IPS-18a (cell line): ENCODE data around the gene SPDYE4.

Experiments
- H3K27ac ChIP-seq: one replicate; pipeline ENCODE4 v1.5.1; 2013; ENCODE audit warnings: low read length
- H3K27me3 ChIP-seq: one replicate; pipeline ENCODE4 v1.6.1; 2013; ENCODE audit warnings: mild to moderate bottlenecking, low read length; ENCODE audit not compliant: control insufficient read depth, insufficient read depth
- H3K36me3 ChIP-seq: one replicate; pipeline ENCODE4 v1.6.1; 2013; ENCODE audit warnings: low read depth, low read length; ENCODE audit not compliant: control insufficient read depth
- H3K4me1 ChIP-seq: one replicate; pipeline ENCODE4 v1.6.1; 2013; ENCODE audit warnings: low read depth, low read length; ENCODE audit not compliant: control insufficient read depth
- H3K4me3 ChIP-seq: one replicate; pipeline ENCODE4 v1.5.1; 2013; ENCODE audit warnings: low read length
- H3K9ac ChIP-seq: one replicate; pipeline ENCODE4 v1.6.1; 2013; ENCODE audit warnings: mild to moderate bottlenecking, low read length, moderate library complexity
- H3K9me3 ChIP-seq: one replicate; pipeline ENCODE4 v1.6.1; 2013; ENCODE audit warnings: low read depth, low read length; ENCODE audit not compliant: control insufficient read depth

The SPDYE4 gene

GRCh38 chr17:8735336-8735939 is 22.9 kb downstream of the SPDYE4 start:
- Histone ChIP-seq H3K27ac (no peak overlapping the region), H3K9me3 (no peaks in the 10 kb centered on the region), H3K27me3 (no peaks in the 10 kb centered on the region), H3K4me3 (no peak overlapping the region), H3K9ac (no peak overlapping the region), H3K36me3 (no peaks in the 10 kb centered on the region), H3K4me1 (peaks cover 3% of the 10 kb centered on the region)

- H3K27me3 ChIP-seq: no peaks in the 10 kb centered on the region
- H3K27ac ChIP-seq: no peak overlapping the region
- no peaks in the 10 kb centered on the region for H3K36me3 ChIP-seq
- H3K9ac ChIP-seq: no peak overlapping the region
- H3K4me3 ChIP-seq: no peak overlapping the region
- peaks cover 3% of the 10 kb centered on the region for H3K4me1 ChIP-seq
- no peaks in the 10 kb centered on the region for H3K9me3 ChIP-seq
Observed at GRCh38 chr17:8734876-8735275, 23.5 kb downstream of the SPDYE4 start.

- Histone ChIP-seq H3K9ac (no peak overlapping the region), H3K4me1 (no peaks in the 10 kb centered on the region), H3K27me3 (no peaks in the 10 kb centered on the region), H3K36me3 (no peaks in the 10 kb centered on the region), H3K9me3 (no peaks in the 10 kb centered on the region), H3K4me3 (no peak overlapping the region), H3K27ac (no peak overlapping the region)
Observed at GRCh38 chr17:8732406-8733085, 25.8 kb downstream of the SPDYE4 start.

GRCh38 chr17:8729860-8730259 is 28.5 kb downstream of the SPDYE4 start:
- no peaks in the 10 kb centered on the region for H3K9me3 ChIP-seq
- H3K27ac ChIP-seq: no peak overlapping the region
- no peak overlapping the region for H3K4me3 ChIP-seq
- H3K4me1 ChIP-seq: no peaks in the 10 kb centered on the region
- H3K9ac ChIP-seq: no peak overlapping the region
- H3K27me3 ChIP-seq: no peaks in the 10 kb centered on the region
- H3K36me3 ChIP-seq: no peaks in the 10 kb centered on the region

DNA sequence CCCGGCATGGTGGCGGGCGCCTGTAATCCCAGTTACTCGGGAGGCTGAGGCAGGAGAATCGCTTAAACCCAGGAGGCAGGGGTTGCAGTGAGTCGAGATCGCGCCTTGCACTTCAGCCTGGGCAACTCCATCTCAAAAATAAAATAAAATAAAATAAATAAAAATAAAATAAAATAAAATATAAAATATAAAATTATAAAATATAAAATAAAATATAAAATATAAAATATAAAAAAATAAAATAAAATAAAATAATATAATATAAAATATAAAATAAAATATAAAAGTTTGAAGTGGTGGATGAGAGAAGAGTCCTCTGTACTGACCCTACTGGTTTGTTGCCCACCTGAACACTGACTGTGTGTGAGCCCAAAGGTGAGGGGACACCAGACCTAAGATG is 28.9 kb downstream of the SPDYE4 start:
- H3K9ac ChIP-seq: no peak overlapping the region
- H3K4me1 ChIP-seq: no peaks in the 10 kb centered on the region
- no peaks in the 10 kb centered on the region for H3K9me3 ChIP-seq
- H3K27ac ChIP-seq: no peak overlapping the region
- H3K36me3 ChIP-seq: no peaks in the 10 kb centered on the region
- H3K4me3 ChIP-seq: no peak overlapping the region
- no peaks in the 10 kb centered on the region for H3K27me3 ChIP-seq

- no peaks in the 10 kb centered on the region for H3K9me3 ChIP-seq
Observed at GRCh38 chr17:8728971-8729370, 29.4 kb downstream of the SPDYE4 start.

DNA sequence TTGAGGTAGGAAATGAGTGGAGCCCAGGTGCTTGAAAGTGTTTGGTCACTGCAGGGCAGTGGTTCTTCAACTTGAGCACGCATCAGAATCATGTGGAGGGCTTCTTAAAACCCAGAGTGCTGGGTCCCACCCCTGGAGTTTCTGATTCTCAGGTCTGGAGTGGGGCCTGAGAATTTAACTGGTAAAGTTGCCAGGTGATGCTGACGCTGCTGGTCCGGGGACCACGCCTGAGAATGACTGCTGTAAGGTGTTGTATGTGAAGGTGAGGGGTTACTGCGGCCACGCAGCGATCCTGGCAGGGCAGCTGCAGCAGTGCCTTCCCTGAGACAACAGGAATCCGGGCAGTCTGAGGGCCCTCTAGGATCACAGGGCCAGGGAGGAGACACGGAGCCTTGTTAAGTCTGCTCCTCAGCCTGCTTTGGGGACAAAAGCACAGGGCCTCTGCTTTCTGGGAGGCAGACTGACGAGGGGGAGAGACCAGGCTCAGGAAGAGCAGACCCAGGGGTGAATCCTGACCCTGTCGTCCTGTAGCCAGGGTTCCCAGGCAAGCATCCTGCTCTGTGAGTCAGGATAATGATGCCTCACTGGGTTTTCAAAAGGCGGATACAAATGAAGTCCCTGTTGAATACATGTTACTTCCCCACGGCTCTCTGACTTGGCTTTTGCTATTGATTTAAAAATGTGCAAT is 30.0 kb downstream of the SPDYE4 start:
- Histone ChIP-seq H3K36me3 (no peaks in the 10 kb centered on the region), H3K4me1 (no peaks in the 10 kb centered on the region), H3K4me3 (no peak overlapping the region), H3K27me3 (no peaks in the 10 kb centered on the region), H3K9me3 (no peaks in the 10 kb centered on the region), H3K27ac (no peak overlapping the region), H3K9ac (no peak overlapping the region)

More at GRCh38 chr17:8728971-8729370, 29.4 kb downstream of the SPDYE4 start:
- Histone ChIP-seq H3K27me3 (no peaks in the 10 kb centered on the region), H3K27ac (no peak overlapping the region), H3K9ac (no peak overlapping the region), H3K36me3 (no peaks in the 10 kb centered on the region), H3K4me1 (no peaks in the 10 kb centered on the region), H3K4me3 (no peak overlapping the region)

GRCh38 chr17:8726941-8727555 is 31.3 kb downstream of the SPDYE4 start:
- Histone ChIP-seq H3K4me1 (no peaks in the 10 kb centered on the region), H3K9ac (no peak overlapping the region), H3K27ac (no peak overlapping the region), H3K36me3 (no peaks in the 10 kb centered on the region), H3K4me3 (no peak overlapping the region), H3K9me3 (no peaks in the 10 kb centered on the region), H3K27me3 (no peaks in the 10 kb centered on the region)

DNA sequence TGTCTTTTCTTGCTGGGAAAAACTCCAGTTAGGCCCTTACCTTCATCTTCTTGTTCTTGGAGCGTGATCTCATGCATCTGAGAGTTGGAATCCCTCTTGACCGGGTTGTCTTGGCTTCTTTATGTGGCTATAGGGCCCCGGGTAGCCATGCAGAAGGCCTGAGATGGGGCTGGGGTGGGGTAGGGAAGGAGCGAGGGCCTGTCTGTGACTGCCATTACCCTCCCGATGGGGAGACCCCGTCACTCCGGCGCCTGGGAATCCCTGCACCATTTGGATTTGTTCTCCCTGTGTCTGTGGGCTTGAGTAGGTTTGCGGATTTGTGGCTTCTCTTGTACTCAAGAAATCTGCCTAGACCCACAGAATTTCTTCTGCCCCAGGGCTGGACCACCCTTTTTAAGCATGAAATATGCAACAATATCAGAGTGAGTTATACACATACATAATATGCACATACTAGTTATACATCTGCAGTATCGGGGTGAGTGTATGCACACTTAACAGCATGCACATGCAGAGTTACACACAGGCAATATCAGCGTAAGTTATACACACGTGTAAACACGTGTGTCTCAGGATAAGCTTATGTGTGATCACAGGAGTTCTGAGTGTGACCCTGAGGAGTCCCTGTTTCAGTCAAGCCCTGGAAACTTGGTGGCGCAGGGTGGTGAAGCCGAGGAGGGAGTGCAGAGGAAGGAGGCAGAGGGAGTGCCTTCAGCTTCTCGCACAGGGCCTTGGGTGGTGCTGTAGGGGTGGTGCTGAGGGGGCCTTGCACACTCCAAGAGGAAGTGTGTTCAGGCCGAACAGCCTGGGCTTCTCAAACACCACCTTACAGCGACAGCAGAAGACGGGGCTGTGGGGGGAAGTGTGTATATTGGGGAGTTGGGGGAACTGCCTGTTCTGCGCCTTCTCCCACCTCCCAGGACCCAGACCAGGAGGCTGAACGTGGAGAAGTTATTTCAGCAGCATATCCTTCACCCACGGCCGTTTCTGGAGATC is 32.2 kb downstream of the SPDYE4 start:
- Histone ChIP-seq H3K9ac (no peak overlapping the region), H3K4me1 (no peaks in the 10 kb centered on the region), H3K27me3 (no peaks in the 10 kb centered on the region), H3K27ac (no peak overlapping the region), H3K4me3 (no peak overlapping the region), H3K9me3 (no peaks in the 10 kb centered on the region), H3K36me3 (no peaks in the 10 kb centered on the region)

DNA sequence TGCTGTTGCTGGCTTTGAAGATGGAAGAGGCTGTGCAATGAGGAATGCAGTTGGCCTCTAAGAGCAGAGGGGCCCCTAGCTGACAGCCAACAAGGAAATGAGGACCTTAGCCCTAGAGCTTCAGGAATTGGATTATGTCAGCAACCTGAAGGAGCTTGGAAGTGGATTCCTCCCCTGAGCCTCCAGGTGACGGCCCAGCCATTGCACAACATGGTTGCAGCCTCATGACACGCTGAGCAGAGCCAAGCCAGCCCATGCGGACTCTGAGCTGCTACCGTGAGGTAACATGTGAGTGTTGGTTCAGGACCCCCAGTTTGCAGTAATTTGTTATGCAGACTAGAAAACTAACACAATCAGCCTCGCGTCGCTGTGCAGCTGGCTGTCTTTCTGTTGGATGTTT is 33.9 kb downstream of the SPDYE4 start:
- H3K9me3 ChIP-seq: no peaks in the 10 kb centered on the region
- H3K36me3 ChIP-seq: no peaks in the 10 kb centered on the region
- no peak overlapping the region for H3K4me3 ChIP-seq
- H3K4me1 ChIP-seq: no peaks in the 10 kb centered on the region
- H3K27me3 ChIP-seq: no peaks in the 10 kb centered on the region
- no peak overlapping the region for H3K27ac ChIP-seq
- no peak overlapping the region for H3K9ac ChIP-seq

DNA sequence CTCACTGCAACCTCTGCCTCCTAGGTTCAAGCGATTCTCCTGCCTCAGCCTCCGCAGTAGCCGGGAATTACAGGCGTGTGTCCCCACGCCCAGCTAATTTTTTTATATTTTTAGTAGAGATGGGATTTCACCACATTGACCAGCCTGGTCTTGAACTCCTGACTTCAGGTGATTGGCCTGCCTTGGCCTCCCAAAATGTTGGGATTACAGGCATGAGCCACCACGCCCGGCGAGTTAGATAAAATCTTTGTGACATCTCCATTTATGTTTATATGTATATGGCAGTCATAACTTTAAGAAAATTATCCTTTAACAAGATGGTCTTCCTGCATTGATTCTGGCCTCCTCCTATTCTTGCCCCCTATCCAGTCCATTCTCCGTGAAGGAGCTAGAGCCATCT is 37.8 kb downstream of the SPDYE4 start:
- Histone ChIP-seq H3K9me3 (no peaks in the 10 kb centered on the region), H3K27me3 (no peaks in the 10 kb centered on the region), H3K27ac (no peak overlapping the region), H3K4me1 (no peaks in the 10 kb centered on the region), H3K4me3 (no peak overlapping the region), H3K36me3 (no peaks in the 10 kb centered on the region), H3K9ac (no peak overlapping the region)
